ENCODE measurements around the gene NIPBL. TPM values are rescaled to one million over a fixed set of nuclear protein-coding genes. Genes with fewer than 3 reads are reported as not detected.

Gene NIPBL
- total RNA-seq, 1 experiment from 2014 or later = 45.1 TPM

DNA sequence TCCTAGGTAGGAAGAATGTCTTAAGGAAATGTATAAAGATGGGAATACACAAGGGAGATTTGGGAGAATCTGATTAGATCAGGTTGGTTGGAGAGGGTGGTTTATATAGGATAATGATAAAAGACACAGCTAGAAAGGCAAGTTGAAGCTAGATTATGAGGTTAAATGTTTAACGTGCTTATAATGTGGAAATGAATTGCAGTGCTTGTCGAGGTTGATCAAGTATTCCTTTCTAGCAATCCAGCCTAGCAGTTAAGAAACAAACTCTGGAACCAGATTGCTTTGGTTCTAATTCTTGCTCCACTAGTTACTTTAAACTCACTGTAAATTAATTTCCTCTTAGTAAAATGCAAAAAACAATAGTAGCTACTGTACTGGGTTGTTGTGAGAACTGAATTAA lies 76.5 kb downstream of the NIPBL start:
- Histone ChIP-seq H3K27ac (ENCODE audit: low read depth, low read length) (no peak overlapping the region), H3K4me1 (ENCODE audit: control insufficient read depth in 1 of 2, insufficient read depth in 2 of 2, low read length in 2 of 2) (peaks cover 5 to 13% of the 10 kb centered on the region in 2 experiments), H3K36me3 (ENCODE audit: control insufficient read depth in 1 of 2, insufficient read depth in 2 of 2, low read length in 2 of 2) (no peaks in the 10 kb centered on the region), H3K9ac (ENCODE audit: low read length) (no peak overlapping the region), H3K27me3 (ENCODE audit: insufficient read depth, low read length) (no peaks in the 10 kb centered on the region), H2AFZ (ENCODE audit: low read depth, low read length, poor library complexity, severe bottlenecking) (no peak overlapping the region), H3K9me3 (ENCODE audit: control insufficient read depth in 1 of 2, insufficient read depth in 1 of 2, low read depth in 1 of 2, low read length in 2 of 2) (no peaks in the 10 kb centered on the region), H3K4me3 (replicated peaks in 1 of 2; ENCODE audit: low read depth in 1 of 2, low read length in 2 of 2) (no peak overlapping the region), H3K4me2 (ENCODE audit: low read length) (no peak overlapping the region), H3K79me2 (ENCODE audit: insufficient read depth, low read length) (peaks cover 71% of the 10 kb centered on the region), H3K9me2 (ENCODE audit: insufficient read depth) (no peaks in the 10 kb centered on the region), H4K20me1 (ENCODE audit: insufficient read depth) (no peaks in the 10 kb centered on the region; the same call in 1 of the 2 replicates)
- ChIA-PET POLR2A (no interaction called here), RAD21 (ENCODE audit: low non-redundant PET in 1 of 2, low total read pairs in 2 of 2, uncharacterized antibody in 2 of 2, unreplicated experiment in 2 of 2) (no interaction called here), CTCF (no interaction called here)
- no peak for TF ChIP-seq CEBPB (IDR thresholded peaks at IDR 0.05; ENCODE audit: low read depth)
- TF ChIP-seq JUND (IDR thresholded peaks at IDR 0.05) = no peak
- no peak for TF ChIP-seq POLR2AphosphoS5 (IDR thresholded peaks at IDR 0.05; ENCODE audit: low read depth, low read length)
- TF ChIP-seq, protein P1, sequence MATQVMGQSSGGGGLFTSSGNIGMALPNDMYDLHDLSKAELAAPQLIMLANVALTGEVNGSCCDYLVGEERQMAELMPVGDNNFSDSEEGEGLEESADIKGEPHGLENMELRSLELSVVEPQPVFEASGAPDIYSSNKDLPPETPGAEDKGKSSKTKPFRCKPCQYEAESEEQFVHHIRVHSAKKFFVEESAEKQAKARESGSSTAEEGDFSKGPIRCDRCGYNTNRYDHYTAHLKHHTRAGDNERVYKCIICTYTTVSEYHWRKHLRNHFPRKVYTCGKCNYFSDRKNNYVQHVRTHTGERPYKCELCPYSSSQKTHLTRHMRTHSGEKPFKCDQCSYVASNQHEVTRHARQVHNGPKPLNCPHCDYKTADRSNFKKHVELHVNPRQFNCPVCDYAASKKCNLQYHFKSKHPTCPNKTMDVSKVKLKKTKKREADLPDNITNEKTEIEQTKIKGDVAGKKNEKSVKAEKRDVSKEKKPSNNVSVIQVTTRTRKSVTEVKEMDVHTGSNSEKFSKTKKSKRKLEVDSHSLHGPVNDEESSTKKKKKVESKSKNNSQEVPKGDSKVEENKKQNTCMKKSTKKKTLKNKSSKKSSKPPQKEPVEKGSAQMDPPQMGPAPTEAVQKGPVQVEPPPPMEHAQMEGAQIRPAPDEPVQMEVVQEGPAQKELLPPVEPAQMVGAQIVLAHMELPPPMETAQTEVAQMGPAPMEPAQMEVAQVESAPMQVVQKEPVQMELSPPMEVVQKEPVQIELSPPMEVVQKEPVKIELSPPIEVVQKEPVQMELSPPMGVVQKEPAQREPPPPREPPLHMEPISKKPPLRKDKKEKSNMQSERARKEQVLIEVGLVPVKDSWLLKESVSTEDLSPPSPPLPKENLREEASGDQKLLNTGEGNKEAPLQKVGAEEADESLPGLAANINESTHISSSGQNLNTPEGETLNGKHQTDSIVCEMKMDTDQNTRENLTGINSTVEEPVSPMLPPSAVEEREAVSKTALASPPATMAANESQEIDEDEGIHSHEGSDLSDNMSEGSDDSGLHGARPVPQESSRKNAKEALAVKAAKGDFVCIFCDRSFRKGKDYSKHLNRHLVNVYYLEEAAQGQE (IDR thresholded peaks at IDR 0.05; ENCODE audit: low read depth) = no peak
- TF ChIP-seq EGR1 (IDR thresholded peaks at IDR 0.05; ENCODE audit: low read depth) = no peak
- no peak for TF ChIP-seq YY1 (IDR thresholded peaks at IDR 0.05; ENCODE audit: extremely low read depth, insufficient replicate concordance, low read depth, low read length)
- TF ChIP-seq, protein P2, sequence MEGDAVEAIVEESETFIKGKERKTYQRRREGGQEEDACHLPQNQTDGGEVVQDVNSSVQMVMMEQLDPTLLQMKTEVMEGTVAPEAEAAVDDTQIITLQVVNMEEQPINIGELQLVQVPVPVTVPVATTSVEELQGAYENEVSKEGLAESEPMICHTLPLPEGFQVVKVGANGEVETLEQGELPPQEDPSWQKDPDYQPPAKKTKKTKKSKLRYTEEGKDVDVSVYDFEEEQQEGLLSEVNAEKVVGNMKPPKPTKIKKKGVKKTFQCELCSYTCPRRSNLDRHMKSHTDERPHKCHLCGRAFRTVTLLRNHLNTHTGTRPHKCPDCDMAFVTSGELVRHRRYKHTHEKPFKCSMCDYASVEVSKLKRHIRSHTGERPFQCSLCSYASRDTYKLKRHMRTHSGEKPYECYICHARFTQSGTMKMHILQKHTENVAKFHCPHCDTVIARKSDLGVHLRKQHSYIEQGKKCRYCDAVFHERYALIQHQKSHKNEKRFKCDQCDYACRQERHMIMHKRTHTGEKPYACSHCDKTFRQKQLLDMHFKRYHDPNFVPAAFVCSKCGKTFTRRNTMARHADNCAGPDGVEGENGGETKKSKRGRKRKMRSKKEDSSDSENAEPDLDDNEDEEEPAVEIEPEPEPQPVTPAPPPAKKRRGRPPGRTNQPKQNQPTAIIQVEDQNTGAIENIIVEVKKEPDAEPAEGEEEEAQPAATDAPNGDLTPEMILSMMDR (IDR thresholded peaks at IDR 0.05 in 2 of 3, conservative IDR thresholded peaks at IDR 0.05 in 1 of 3; ENCODE audit: borderline replicate concordance in 1 of 3, insufficient read depth in 1 of 3, low read depth in 2 of 3, low read length in 2 of 3) = no peak
- TF ChIP-seq ELF1 (IDR thresholded peaks at IDR 0.05; ENCODE audit: borderline replicate concordance, low read depth) = no peak
- DNase-seq (ENCODE audit: low read depth, low spot score) = no peak
- intact Hi-C loops (cut with micrococcal nuclease) = no loop called here
- ATAC-seq = no peak
- BruUV-seq (replicated peaks) = no TSS peak
